IMR-90 (cell line): ENCODE measurements around the gene CDKN1C. TPM values are rescaled to one million over a fixed set of nuclear protein-coding genes. Genes with fewer than 3 reads are reported as not detected.

Experiments used
- ATAC-seq: fragments of 200-7000 bp; cut with Tn5 transposase; 2 replicates; pipeline ENCODE4 v1.9.1; 2020; ENCODE audit warnings: low read depth, mild to moderate bottlenecking, moderate library complexity
- BruUV-seq: library from RNA; stranded (reverse); fragments of 400-500 nt; replicated peaks from 2 replicates; lab custom pipeline; 2021; lab: Mats Ljungman, UMichigan
- CTCF ChIA-PET: fragments of 300-600 bp; formaldehyde crosslinking; extraction: SDS; loops from one replicate; lab custom pipeline; 2021; ENCODE audit warnings: antibody characterized with exemption; lab: Yijun Ruan, JAX
- POLR2A ChIA-PET: fragments of 300-600 bp; sonication (Branson Sonifier 250); formaldehyde crosslinking; loops from one replicate; lab custom pipeline; 2022; ENCODE audit warnings: antibody characterized with exemption; ENCODE audit not compliant: unreplicated experiment; lab: Charles Lee
- DNase-seq: peaks from one replicate; pipeline ENCODE4 v3.0.0; 2013
- H2AFZ ChIP-seq: replicated peaks from 2 replicates; pipeline ENCODE3; 2013; ENCODE audit warnings: low read length, mild to moderate bottlenecking; ENCODE audit not compliant: poor library complexity
- H2AK5ac ChIP-seq: 2 replicates; pipeline ENCODE4 v1.6.1; 2013; ENCODE audit warnings: low read depth, low read length, inconsistent platforms
- H2AK9ac ChIP-seq: replicated peaks from 2 replicates; pipeline ENCODE3; 2013; ENCODE audit warnings: mild to moderate bottlenecking, low read depth, low read length, moderate library complexity; ENCODE audit not compliant: poor library complexity
- H2BK120ac ChIP-seq: 2 replicates; pipeline ENCODE4 v1.6.1; 2013; ENCODE audit warnings: low read depth, low read length, inconsistent platforms
- H2BK15ac ChIP-seq: 3 replicates; pipeline ENCODE4 v1.6.1; 2013; ENCODE audit warnings: low read depth, low read length, inconsistent platforms
- H2BK20ac ChIP-seq: 2 replicates; pipeline ENCODE4 v1.6.1; 2013; ENCODE audit warnings: low read depth, mild to moderate bottlenecking, inconsistent platforms, low read length, moderate library complexity
- H2BK5ac ChIP-seq: 2 replicates; pipeline ENCODE4 v1.6.1; 2013; ENCODE audit warnings: mild to moderate bottlenecking, low read depth, low read length, inconsistent platforms; ENCODE audit not compliant: poor library complexity, severe bottlenecking
- H3K14ac ChIP-seq: replicated peaks from 2 replicates; pipeline ENCODE4 v1.6.1; 2013; ENCODE audit warnings: low read depth, low read length, inconsistent platforms
- H3K18ac ChIP-seq: 2 replicates; pipeline ENCODE4 v1.6.1; 2013; ENCODE audit warnings: low read depth, low read length, control low read depth
- H3K23ac ChIP-seq: 2 replicates; pipeline ENCODE4 v1.6.1; 2013; ENCODE audit warnings: low read depth, low read length, inconsistent platforms
- H3K27ac ChIP-seq: 2 replicates; pipeline ENCODE4 v1.5.1; 2013; ENCODE audit warnings: mild to moderate bottlenecking, control low read depth, low read length; ENCODE audit not compliant: insufficient read depth
- H3K27me3 ChIP-seq: 2 replicates; pipeline ENCODE4 v1.6.1; 2013; ENCODE audit warnings: low read length; ENCODE audit not compliant: control insufficient read depth, insufficient read depth
- H3K36me3 ChIP-seq: 2 replicates; pipeline ENCODE4 v1.6.1; 2013; ENCODE audit warnings: low read length, mixed read lengths; ENCODE audit not compliant: control insufficient read depth, insufficient read depth
- H3K4ac ChIP-seq: 2 replicates; pipeline ENCODE4 v1.6.1; 2013; ENCODE audit warnings: low read depth, low read length, inconsistent platforms
- H3K4me1 ChIP-seq: 2 replicates; pipeline ENCODE4 v1.6.1; 2013; ENCODE audit warnings: low read length, mixed read lengths; ENCODE audit not compliant: control insufficient read depth, insufficient read depth
- H3K4me2 ChIP-seq: 2 replicates; pipeline ENCODE4 v1.6.1; 2013; ENCODE audit warnings: low read depth, mild to moderate bottlenecking, control low read depth, low read length, moderate library complexity
- H3K4me3 ChIP-seq: 2 replicates; pipeline ENCODE4 v1.5.1; 2013; ENCODE audit warnings: low read depth, mild to moderate bottlenecking, control low read depth, low read length, moderate library complexity; ENCODE audit not compliant: insufficient read depth
- H3K56ac ChIP-seq: 2 replicates; pipeline ENCODE4 v1.6.1; 2013; ENCODE audit warnings: low read length, inconsistent platforms; ENCODE audit not compliant: insufficient read depth; ENCODE audit errors: extremely low read depth
- H3K79me1 ChIP-seq, 2 experiments: 2 replicates each; pipeline ENCODE4 v1.6.1; 2013; ENCODE audit warnings: low read length in 2 of 2, inconsistent platforms in 1 of 2, low read depth in 1 of 2
- H3K9ac ChIP-seq: 2 replicates; pipeline ENCODE4 v1.6.1; 2013; ENCODE audit warnings: low read depth, low read length, control low read depth
- H3K9me1 ChIP-seq: 2 replicates; pipeline ENCODE4 v1.6.1; 2013; ENCODE audit warnings: low read length, inconsistent platforms; ENCODE audit not compliant: insufficient read depth
- H3K9me3 ChIP-seq: 2 replicates; pipeline ENCODE4 v1.6.1; 2013; ENCODE audit warnings: low read length; ENCODE audit not compliant: control insufficient read depth, insufficient read depth
- H4K20me1 ChIP-seq: 2 replicates; pipeline ENCODE4 v1.6.1; 2013; ENCODE audit warnings: low read length, inconsistent platforms; ENCODE audit not compliant: insufficient read depth
- H4K5ac ChIP-seq: 2 replicates; pipeline ENCODE4 v1.6.1; 2013; ENCODE audit warnings: mild to moderate bottlenecking, low read depth, low read length, control low read depth
- H4K8ac ChIP-seq, 2 experiments: 2 replicates each; pipeline ENCODE4 v1.6.1; 2013; ENCODE audit warnings: low read depth in 2 of 2, low read length in 2 of 2, control low read depth in 1 of 2, inconsistent platforms in 1 of 2
- H4K91ac ChIP-seq: 2 replicates; pipeline ENCODE4 v1.6.1; 2013; ENCODE audit warnings: low read depth, low read length, inconsistent platforms; ENCODE audit not compliant: insufficient read depth
- BHLHE40 ChIP-seq: fragments of 150-350 bp; IDR thresholded peaks from 2 replicates; pipeline ENCODE4 v1.6.1; 2016; ENCODE audit warnings: mild to moderate bottlenecking, low read depth, low read length
- CEBPB ChIP-seq: IDR thresholded peaks from 2 replicates; pipeline ENCODE4 v1.6.1; 2012; ENCODE audit warnings: low read depth, low read length, improper control_type of control experiment
- CHD1 ChIP-seq: IDR thresholded peaks from 2 replicates; pipeline ENCODE4 v1.6.1; 2012; ENCODE audit warnings: low read depth, low read length, improper control_type of control experiment
- CTCF ChIP-seq: conservative IDR thresholded peaks from 2 replicates; pipeline ENCODE4 v1.5.1; 2012; ENCODE audit warnings: mild to moderate bottlenecking, low read depth, low read length, improper control_type of control experiment
- ELK1 ChIP-seq: fragments of 150-350 bp; IDR thresholded peaks from 2 replicates; pipeline ENCODE4 v1.6.1; 2016; ENCODE audit warnings: low read depth, mild to moderate bottlenecking, low read length, moderate library complexity, borderline replicate concordance
- FOS ChIP-seq: fragments of 150-350 bp; IDR thresholded peaks from 2 replicates; pipeline ENCODE4 v1.6.1; 2016; ENCODE audit warnings: low read depth, low read length
- MAFK ChIP-seq: IDR thresholded peaks from 2 replicates; pipeline ENCODE4 v1.6.1; 2012; ENCODE audit warnings: low read depth, low read length, improper control_type of control experiment
- MXI1 ChIP-seq: IDR thresholded peaks from 2 replicates; pipeline ENCODE4 v1.6.1; 2012; ENCODE audit warnings: low read depth, mild to moderate bottlenecking, low read length, moderate library complexity, borderline replicate concordance
- NFE2L2 ChIP-seq: fragments of 150-350 bp; IDR thresholded peaks from 2 replicates; pipeline ENCODE4 v1.6.1; 2016; ENCODE audit warnings: low read depth, mild to moderate bottlenecking, low read length
- POLR2A ChIP-seq: IDR thresholded peaks from 2 replicates; pipeline ENCODE4 v1.6.1; 2012; ENCODE audit warnings: mild to moderate bottlenecking, low read depth, low read length
- RAD21 ChIP-seq: IDR thresholded peaks from 2 replicates; pipeline ENCODE4 v1.6.1; 2012; ENCODE audit warnings: low read length, improper control_type of control experiment
- RCOR1 ChIP-seq: IDR thresholded peaks from 2 replicates; pipeline ENCODE4 v1.6.1; 2012; ENCODE audit warnings: mild to moderate bottlenecking, low read length, improper control_type of control experiment; ENCODE audit not compliant: insufficient replicate concordance
- RFX5 ChIP-seq: IDR thresholded peaks from 2 replicates; pipeline ENCODE4 v1.8.0; 2012; ENCODE audit warnings: low read depth, mild to moderate bottlenecking, low read length, moderate library complexity
- SMC3 ChIP-seq: fragments of 150-350 bp; IDR thresholded peaks from 2 replicates; pipeline ENCODE4 v1.6.1; 2016; ENCODE audit warnings: low read depth, mild to moderate bottlenecking, antibody characterized with exemption, low read length, moderate library complexity
- USF2 ChIP-seq: fragments of 150-350 bp; IDR thresholded peaks from 2 replicates; pipeline ENCODE4 v1.6.1; 2017; ENCODE audit warnings: mild to moderate bottlenecking, antibody characterized with exemption, low read length, low read depth
- WGBS, 2 experiments: methylation state at CpG; one replicate each; pipeline versions ENCODE4 v1.1.5 to v1.1.7; 2013; ENCODE audit warnings: missing lambda C conversion rate in 2 of 2; ENCODE audit not compliant: insufficient read length in 1 of 2; ENCODE audit errors: extremely low coverage in 2 of 2; 5-methylcytosine and 5-hydroxymethylcytosine counted together
- dilution Hi-C: fragments of 300-500 bp; cut with HindIII; formaldehyde crosslinking; loops from one replicate; pipeline ENCODE4 v1.14.3; 2018; ENCODE audit warnings: low sequenced_read_pairs; ENCODE audit not compliant: unreplicated experiment
- in situ Hi-C: fragments of 300-500 bp; cut with MboI; formaldehyde crosslinking; loops from 3 replicates; pipeline ENCODE4 v1.14.3; 2019; ENCODE audit warnings: low sequenced_read_pairs, inconsistent platforms, mixed read lengths
- intact Hi-C: fragments of 100-400 bp; cut with micrococcal nuclease; formaldehyde crosslinking; loops from 2 replicates; pipeline ENCODE4 v1.10.0; 2022
- polyA plus RNA-seq, 3 experiments: library from polyadenylated mRNA; depleted of rRNA; stranded (reverse); fragments of >200 nt; gene quantifications; 2 replicates each; pipeline ENCODE4 v1.2.3, GENCODE V29; 2012; ENCODE audit warnings: low replicate concordance in 1 of 3
- total RNA-seq: library from RNA; depleted of rRNA; stranded (reverse); fragments of >200 nt; gene quantifications from 2 replicates; pipeline ENCODE4 v1.2.3, GENCODE V29; 2012

The CDKN1C gene
- total and polyA plus RNA-seq, 2 of the 4 experiments (the other 2 are of a cell fraction): 1.6 to 3.0 TPM

- H4K5ac ChIP-seq: no peak overlapping the region
- in situ Hi-C loops: loop anchor here (5.0 to 25.0 kb wide), 2 partner anchors 180 to 690 kb away; partner anchors contain the start of gene KCNQ1OT1
- H3K14ac ChIP-seq: no peak overlapping the region
- ATAC-seq (no peak), DNase-seq (no peak)
- H2BK120ac ChIP-seq: no peak overlapping the region
- no peak overlapping the region for H2BK5ac ChIP-seq
- H3K27ac ChIP-seq: no peak overlapping the region
- H3K4me2 ChIP-seq: no peak overlapping the region
- H2BK15ac ChIP-seq: no peak overlapping the region
- H3K79me1 ChIP-seq: no peaks in the 10 kb centered on the region
- no peak overlapping the region for H4K8ac ChIP-seq
- no peak overlapping the region for H3K18ac ChIP-seq
- BruUV-seq: no TSS peak
- dilution Hi-C loops: no loop called here
- peaks cover 12% of the 10 kb centered on the region for H3K27me3 ChIP-seq
- POLR2A ChIA-PET: no interaction called here
- no peak overlapping the region for H2BK20ac ChIP-seq
- no peak overlapping the region for H3K56ac ChIP-seq
- WGBS, 2 experiments: 36% methylated on average over 6 of the region's 6 CpGs; no CpG with 5 or more reads in 1 of the 2 experiments
- no peaks in the 10 kb centered on the region; the same call in 1 of the 2 replicates for H3K9me1 ChIP-seq
- CTCF ChIA-PET: interaction anchor here (0.8 kb wide), 1 partner anchor 10 kb away, joined by 3 read pairs; no protein-coding TSS in a partner anchor
- no peak overlapping the region for H3K4ac ChIP-seq
- H3K4me1 ChIP-seq: no peaks in the 10 kb centered on the region
- intact Hi-C loops: no loop called here
- no peak overlapping the region for H3K9ac ChIP-seq
- H3K9me3 ChIP-seq: peaks cover 12% of the 10 kb centered on the region
- H3K36me3 ChIP-seq: peaks cover 4% of the 10 kb centered on the region; the same call in 1 of the 2 replicates
- H2AK5ac ChIP-seq: no peak overlapping the region
- no peaks in the 10 kb centered on the region for H4K20me1 ChIP-seq
- H4K91ac ChIP-seq: no peak overlapping the region
- TF ChIP-seq MXI1 (no peak), USF2 (no peak), CTCF (no peak), POLR2A (no peak), BHLHE40 (no peak), MAFK (no peak), SMC3 (no peak), FOS (no peak), NFE2L2 (no peak), ELK1 (no peak), RCOR1 (no peak), RFX5 (no peak), CHD1 (no peak), CEBPB (no peak), RAD21 (no peak)
- H2AFZ ChIP-seq: no peak overlapping the region
- H2AK9ac ChIP-seq: no peak overlapping the region
- H3K4me3 ChIP-seq: no peak overlapping the region
- H3K23ac ChIP-seq: no peak overlapping the region
These were observed 8.1 kb downstream of the CDKN1C start for GRCh38 chr11:2877474-2877873.
